Mammary epithelial cell (primary cell): ENCODE results near the gene KCNAB2.

Experiments used
- CTCF ChIP-seq, 2 donors: IDR thresholded peaks in 1 of 2; conservative IDR thresholded peaks in 1 of 2; 2 replicates each; pipeline ENCODE4 v1.5.1; 2011 to 2012; ENCODE audit warnings: inconsistent platforms in 2 of 2, low read length in 2 of 2, mild to moderate bottlenecking in 2 of 2, control low read depth in 1 of 2, low read depth in 1 of 2; ENCODE audit not compliant: insufficient read depth in 1 of 2; ENCODE audit errors: extremely low read depth in 1 of 2
- EZH2 ChIP-seq: IDR thresholded peaks from 2 replicates; pipeline ENCODE4 v1.6.1; 2012; ENCODE audit warnings: low read length, inconsistent platforms, borderline replicate concordance

- TF ChIP-seq CTCF (conservative IDR thresholded peaks at IDR 0.05 in 1 of 2, IDR thresholded peaks at IDR 0.05 in 1 of 2; ENCODE audit: extremely low read depth in 1 of 2, insufficient read depth in 1 of 2, low read depth in 1 of 2, low read length in 2 of 2) (no peak), EZH2 (no peak)
These were observed 5.7 kb downstream of the KCNAB2 start for GRCh38 chr1:6051423-6051822.
